Mucosa of stomach (tissue), 1 donor: Measurements from ENCODE around the gene INPP5B.

Experiments
- H3K27me3 ChIP-seq: one replicate; pipeline ENCODE4 v1.7.0; 2013; ENCODE audit warnings: mild to moderate bottlenecking, low read length; ENCODE audit not compliant: control insufficient read depth, insufficient read depth
- H3K36me3 ChIP-seq: one replicate; pipeline ENCODE4 v1.7.0; 2013; ENCODE audit warnings: low read length; ENCODE audit not compliant: control insufficient read depth, insufficient read depth
- H3K4me1 ChIP-seq: one replicate; pipeline ENCODE4 v1.7.0; 2013; ENCODE audit warnings: mild to moderate bottlenecking, low read length; ENCODE audit not compliant: control insufficient read depth, insufficient read depth
- H3K4me3 ChIP-seq: one replicate; pipeline ENCODE4 v1.7.0; 2013; ENCODE audit warnings: low read length
- H3K9ac ChIP-seq: one replicate; pipeline ENCODE4 v1.7.0; 2013; ENCODE audit warnings: mild to moderate bottlenecking, low read length, moderate library complexity
- H3K9me3 ChIP-seq: one replicate; pipeline ENCODE4 v1.7.0; 2013; ENCODE audit warnings: mild to moderate bottlenecking, low read length, moderate library complexity; ENCODE audit not compliant: control insufficient read depth
- donor health status: Pancreatic carcinoma.

Gene INPP5B

DNA sequence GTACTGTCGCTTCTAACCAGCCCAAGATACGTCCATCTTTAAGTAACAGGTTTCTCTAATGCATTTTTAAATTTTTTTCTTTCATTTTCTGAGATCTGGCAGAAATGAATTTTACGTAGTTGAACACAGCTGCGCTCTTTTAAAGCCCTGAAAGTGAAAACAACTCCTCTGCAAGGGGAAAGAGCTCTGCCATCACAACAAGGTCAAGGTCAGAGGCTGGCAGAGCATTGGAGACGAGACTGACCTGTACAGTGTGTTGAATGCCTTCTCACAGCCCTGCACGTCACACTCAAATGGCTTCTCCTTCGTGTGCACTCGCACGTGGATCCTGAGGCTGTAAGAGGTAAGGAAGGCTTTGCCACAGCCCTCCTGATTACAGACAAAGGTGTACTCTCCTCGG is 107.2 kb downstream of the INPP5B start:
- no peaks in the 10 kb centered on the region for H3K27me3 ChIP-seq
- H3K9me3 ChIP-seq, result no peaks in the 10 kb centered on the region
- no peaks in the 10 kb centered on the region for H3K4me1 ChIP-seq
- H3K36me3 ChIP-seq, result peaks cover 3% of the 10 kb centered on the region
- no peak overlapping the region for H3K4me3 ChIP-seq
- no peak overlapping the region for H3K9ac ChIP-seq

GRCh38 chr1:37836788-37837187 is 110.1 kb downstream of the INPP5B start:
- Histone ChIP-seq H3K9ac (no peak overlapping the region), H3K4me1 (no peaks in the 10 kb centered on the region), H3K27me3 (no peaks in the 10 kb centered on the region), H3K9me3 (no peaks in the 10 kb centered on the region), H3K36me3 (peaks cover 3% of the 10 kb centered on the region), H3K4me3 (no peak overlapping the region)

- Histone ChIP-seq H3K4me3 (no peak overlapping the region), H3K36me3 (peaks cover 3% of the 10 kb centered on the region), H3K9ac (no peak overlapping the region)
These were observed 115.0 kb downstream of the INPP5B start for GRCh38 chr1:37831809-37832208.

GRCh38 chr1:37831109-37831508 is 115.7 kb downstream of the INPP5B start:
- no peak overlapping the region for H3K4me3 ChIP-seq
- H3K36me3 ChIP-seq, result peaks cover 3% of the 10 kb centered on the region
- H3K9ac ChIP-seq, result no peak overlapping the region
- no peaks in the 10 kb centered on the region for H3K27me3 ChIP-seq
- H3K9me3 ChIP-seq, result no peaks in the 10 kb centered on the region
- no peaks in the 10 kb centered on the region for H3K4me1 ChIP-seq

More at GRCh38 chr1:37831809-37832208, 115.0 kb downstream of the INPP5B start:
- no peaks in the 10 kb centered on the region for H3K27me3 ChIP-seq
- H3K4me1 ChIP-seq, result no peaks in the 10 kb centered on the region
- no peaks in the 10 kb centered on the region for H3K9me3 ChIP-seq

DNA sequence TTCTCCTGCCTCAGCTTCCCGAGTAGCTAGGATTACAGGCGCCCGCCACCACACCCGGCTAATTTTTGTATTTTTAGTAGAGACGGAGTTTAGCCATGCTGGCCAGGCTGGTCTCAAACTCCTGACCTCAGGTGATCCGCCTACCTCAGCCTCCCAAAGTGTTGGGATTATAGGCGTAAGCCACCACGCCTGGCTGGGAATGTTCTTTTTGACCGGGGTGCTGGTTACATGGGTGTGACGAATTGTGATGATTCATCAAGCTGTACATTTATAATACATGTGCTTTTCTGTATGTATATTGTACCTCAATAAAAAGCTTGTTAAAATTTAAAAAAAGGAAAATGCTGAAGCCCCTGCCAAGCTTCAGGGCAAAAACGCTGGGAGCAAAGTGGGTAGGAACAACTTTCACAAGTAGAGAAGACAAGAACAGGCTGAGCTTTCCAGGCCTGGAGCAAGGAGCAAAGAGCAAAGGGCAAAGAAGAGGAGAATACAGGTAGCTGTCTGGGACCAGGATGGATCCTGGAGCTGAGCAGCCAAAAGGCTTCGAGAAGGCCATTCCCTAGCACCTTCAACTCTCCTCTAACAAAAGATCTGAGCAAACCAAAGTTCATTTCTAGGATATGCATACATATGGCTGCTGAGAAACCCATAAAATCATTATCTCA is 118.3 kb downstream of the INPP5B start:
- Histone ChIP-seq H3K4me1 (no peaks in the 10 kb centered on the region), H3K36me3 (no peaks in the 10 kb centered on the region), H3K27me3 (no peaks in the 10 kb centered on the region), H3K9me3 (no peaks in the 10 kb centered on the region), H3K9ac (no peak overlapping the region), H3K4me3 (no peak overlapping the region)

GRCh38 chr1:37825506-37825905 is 121.3 kb downstream of the INPP5B start:
- no peak overlapping the region for H3K9ac ChIP-seq
- H3K9me3 ChIP-seq, result no peaks in the 10 kb centered on the region
- H3K4me3 ChIP-seq, result no peak overlapping the region
- H3K4me1 ChIP-seq, result no peaks in the 10 kb centered on the region
- no peaks in the 10 kb centered on the region for H3K27me3 ChIP-seq
- H3K36me3 ChIP-seq, result no peaks in the 10 kb centered on the region

DNA sequence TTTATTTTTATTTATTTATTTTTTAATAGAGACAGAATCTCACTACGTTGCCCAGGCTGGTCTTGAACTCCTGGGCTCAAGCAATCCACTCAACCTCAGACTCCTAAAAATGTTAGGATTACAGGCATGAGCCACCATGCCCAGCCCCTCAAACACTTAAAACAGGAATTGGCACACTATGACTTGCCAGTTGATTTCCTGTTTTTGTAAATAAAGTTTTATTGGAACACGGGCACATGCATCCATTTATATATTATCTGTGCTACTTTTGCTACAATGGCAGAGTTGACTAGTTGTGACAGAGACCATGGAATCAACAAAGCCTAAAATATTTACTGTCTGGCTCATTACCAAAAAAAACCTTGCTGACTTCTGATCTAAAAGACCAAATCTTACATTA is 122.9 kb downstream of the INPP5B start:
- Histone ChIP-seq H3K27me3 (no peaks in the 10 kb centered on the region), H3K4me1 (no peaks in the 10 kb centered on the region), H3K9me3 (no peaks in the 10 kb centered on the region), H3K4me3 (no peak overlapping the region), H3K9ac (no peak overlapping the region), H3K36me3 (no peaks in the 10 kb centered on the region)

- Histone ChIP-seq H3K9ac (no peak overlapping the region), H3K4me3 (no peak overlapping the region), H3K9me3 (no peaks in the 10 kb centered on the region), H3K27me3 (no peaks in the 10 kb centered on the region), H3K36me3 (no peaks in the 10 kb centered on the region), H3K4me1 (no peaks in the 10 kb centered on the region)
These were observed 123.7 kb downstream of the INPP5B start for GRCh38 chr1:37822906-37823815.

DNA sequence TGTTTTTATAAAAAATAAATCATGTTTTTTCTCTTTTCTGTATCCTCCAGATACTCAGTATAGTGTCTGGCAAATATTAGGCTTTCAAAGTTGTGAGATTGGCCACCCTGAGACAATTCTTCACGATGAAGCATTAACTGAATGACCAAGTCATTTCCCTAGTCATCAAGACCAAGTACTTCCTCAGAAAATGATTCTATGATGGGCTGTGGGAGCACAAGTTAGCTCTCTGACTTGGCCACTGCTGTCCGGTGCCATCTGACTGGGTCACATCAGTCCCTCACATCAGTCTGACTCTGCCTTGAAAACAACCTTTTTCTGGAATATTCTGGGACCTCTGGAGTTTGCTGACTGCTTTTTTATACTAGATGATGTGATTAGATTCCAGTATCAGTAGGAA is 125.4 kb downstream of the INPP5B start:
- Histone ChIP-seq H3K9ac (no peak overlapping the region), H3K27me3 (no peaks in the 10 kb centered on the region), H3K4me1 (no peaks in the 10 kb centered on the region), H3K4me3 (no peak overlapping the region), H3K9me3 (no peaks in the 10 kb centered on the region), H3K36me3 (no peaks in the 10 kb centered on the region)

DNA sequence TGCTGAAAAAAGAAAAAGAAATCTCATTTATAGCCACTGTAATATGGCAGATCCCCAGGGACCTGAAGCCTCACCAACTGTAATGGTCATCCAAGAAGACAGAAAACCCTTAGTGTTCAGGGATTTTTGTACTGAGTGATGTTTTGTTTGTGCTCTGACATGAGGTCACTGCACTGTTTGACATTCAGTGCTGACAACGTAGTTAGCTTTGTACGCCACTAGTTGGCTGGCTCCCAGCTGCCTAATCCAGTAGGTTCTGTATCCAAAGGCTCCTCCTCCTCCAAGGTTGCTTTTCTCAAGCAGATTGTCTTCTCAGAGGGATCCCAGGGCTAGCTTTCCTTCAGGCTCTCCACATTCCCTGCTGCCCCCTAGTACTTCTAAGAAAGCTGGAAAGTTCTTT is 129.4 kb downstream of the INPP5B start:
- peaks cover 7% of the 10 kb centered on the region for H3K36me3 ChIP-seq
- no peak overlapping the region for H3K9ac ChIP-seq
- H3K4me1 ChIP-seq, result no peaks in the 10 kb centered on the region
- no peaks in the 10 kb centered on the region for H3K27me3 ChIP-seq
- no peak overlapping the region for H3K4me3 ChIP-seq
- H3K9me3 ChIP-seq, result no peaks in the 10 kb centered on the region

DNA sequence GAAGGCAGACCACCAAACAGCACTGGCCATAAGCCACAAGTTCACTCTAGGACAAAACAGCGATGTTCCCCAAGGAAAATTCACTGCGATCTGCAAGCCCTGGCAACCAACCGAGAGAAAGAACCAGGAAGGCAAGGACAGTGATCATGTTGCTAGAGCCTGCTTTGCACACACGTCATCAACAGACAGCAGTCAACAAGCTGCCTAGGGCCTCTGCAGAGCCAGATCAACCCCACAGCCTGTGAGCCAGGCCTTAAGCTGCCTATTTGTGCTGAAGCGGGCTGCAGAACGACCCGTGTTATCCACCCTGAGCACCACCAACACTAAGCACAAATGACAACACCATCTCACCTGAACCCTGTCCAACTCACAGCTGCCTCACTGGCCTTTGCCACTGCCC is 132.6 kb downstream of the INPP5B start:
- Histone ChIP-seq H3K36me3 (peaks cover 7% of the 10 kb centered on the region), H3K4me3 (no peak overlapping the region), H3K9me3 (no peaks in the 10 kb centered on the region), H3K9ac (no peak overlapping the region), H3K27me3 (no peaks in the 10 kb centered on the region), H3K4me1 (peaks cover 1% of the 10 kb centered on the region)

GRCh38 chr1:37813529-37814145 is 133.2 kb downstream of the INPP5B start:
- H3K4me1 ChIP-seq, result peaks cover 7% of the 10 kb centered on the region
- no peak overlapping the region for H3K9ac ChIP-seq
- H3K9me3 ChIP-seq, result no peaks in the 10 kb centered on the region

More at GRCh38 chr1:37813529-37814145, 133.2 kb downstream of the INPP5B start:
- Histone ChIP-seq H3K4me3 (no peak overlapping the region), H3K36me3 (peaks cover 7% of the 10 kb centered on the region), H3K27me3 (no peaks in the 10 kb centered on the region)
